GM12891 (cell line): Measurements from ENCODE around the gene NONO.
"Not testable (repeated sequence)": the region's sequence is repeated elsewhere in the genome, so short reads cannot be mapped to it uniquely, and the experiment has no call there.

ENCODE experiments used
- DNase-seq: peaks from one replicate; pipeline ENCODE4 v3.0.0; 2011; ENCODE audit warnings: low spot score; ENCODE audit not compliant: insufficient read length
- FAIRE-seq: peaks from 2 replicates; lab custom pipeline; 2011; peaks lifted over from hg19 to GRCh38; lab: Jason Lieb, UNC
- PAX5 ChIP-seq: IDR thresholded peaks from 2 replicates; pipeline ENCODE4 v1.6.1; 2011; ENCODE audit warnings: low read length, moderate library complexity, mild to moderate bottlenecking; ENCODE audit not compliant: insufficient read depth, severe bottlenecking
- POLR2A ChIP-seq: IDR thresholded peaks from 2 replicates; pipeline ENCODE4 v1.6.1; 2011; ENCODE audit warnings: low read depth, low read length, control low read depth
- POLR2AphosphoS5 ChIP-seq: IDR thresholded peaks from 2 replicates; pipeline ENCODE4 v1.6.1; 2011; ENCODE audit warnings: low read depth, low read length, control low read depth
- POU2F2 ChIP-seq: IDR thresholded peaks from 2 replicates; pipeline ENCODE4 v1.6.1; 2011; ENCODE audit warnings: low read depth, mild to moderate bottlenecking, control low read depth, low read length, moderate library complexity
- SPI1 ChIP-seq: IDR thresholded peaks from 2 replicates; pipeline ENCODE4 v1.6.1; 2011; ENCODE audit warnings: low read depth, low read length, control low read depth
- TAF1 ChIP-seq: IDR thresholded peaks from 2 replicates; pipeline ENCODE4 v1.6.1; 2011; ENCODE audit warnings: low read depth, low read length, control low read depth

Gene NONO

DNA sequence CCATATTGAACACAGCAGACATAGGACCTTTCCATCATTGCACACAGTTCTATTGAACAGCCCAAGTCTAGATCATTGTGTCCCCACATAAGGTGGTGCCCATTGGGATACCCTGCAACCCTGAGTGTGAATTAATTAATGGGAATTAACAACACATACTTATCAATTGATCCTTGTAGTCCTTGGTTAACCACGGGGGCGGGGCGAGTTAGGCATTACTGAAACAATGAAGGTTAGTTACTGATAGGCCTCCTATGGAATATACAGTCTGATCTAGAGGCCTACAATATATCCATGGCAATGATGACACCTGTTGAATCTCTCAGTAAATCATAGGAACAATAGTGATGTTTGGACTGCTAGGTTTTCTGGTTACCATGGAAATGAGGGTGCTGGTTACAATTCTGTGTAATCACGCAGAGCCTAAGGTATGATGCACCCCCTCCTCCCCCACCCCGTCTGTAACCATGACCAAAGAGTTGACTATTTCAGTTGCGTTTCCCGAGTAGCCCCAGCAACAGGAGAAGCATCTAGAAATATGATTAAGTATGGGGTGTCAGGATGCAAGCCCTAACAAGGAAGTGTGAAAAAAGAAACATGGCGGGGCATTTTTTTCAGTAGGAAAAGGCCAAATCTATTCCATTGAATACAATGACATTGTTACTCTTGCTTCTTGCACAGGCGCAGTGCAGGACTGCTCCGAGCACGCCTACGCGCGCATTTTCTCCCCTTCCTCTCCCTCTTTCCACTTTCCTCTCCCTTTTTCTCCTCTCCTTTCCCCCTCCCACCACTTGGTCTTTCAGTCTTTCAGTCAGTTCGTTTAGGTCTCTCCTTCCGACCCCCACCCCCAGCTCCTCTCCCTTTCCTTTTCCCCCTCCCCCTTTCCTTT is 677 bp upstream of the NONO start:
- peak; percentile 78 for FAIRE-seq
- DNase-seq = no peak
- TF ChIP-seq SPI1 (no peak), TAF1 (0 out of 2 replicates have a peak, but pooled peaks have one; percentile 28)

DNA sequence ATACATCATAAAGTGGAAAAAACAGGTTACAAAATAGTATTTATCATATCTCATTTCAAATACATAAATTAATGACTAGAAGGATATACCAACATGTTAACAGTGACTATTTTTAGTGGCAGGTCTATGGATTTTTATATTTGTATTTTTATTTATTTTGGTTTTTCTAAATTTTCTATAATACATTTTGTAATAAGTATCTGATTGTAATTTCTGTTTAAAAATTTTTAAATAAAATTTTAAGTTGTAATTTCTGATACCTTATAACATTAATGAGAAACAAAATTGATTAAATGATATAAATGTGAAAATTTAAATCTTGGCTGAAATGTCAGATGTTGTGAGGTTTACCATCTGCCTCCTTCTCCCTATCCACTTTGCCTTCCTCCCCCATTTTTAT is 2.5 kb downstream of the NONO start:
- no peak for TF ChIP-seq TAF1
- no peak for TF ChIP-seq SPI1
- TF ChIP-seq POLR2AphosphoS5 = no peak
- TF ChIP-seq POU2F2 = no peak
- no peak for TF ChIP-seq PAX5
- no peak for TF ChIP-seq POLR2A
- DNase-seq (no peak), FAIRE-seq (no peak)

DNA sequence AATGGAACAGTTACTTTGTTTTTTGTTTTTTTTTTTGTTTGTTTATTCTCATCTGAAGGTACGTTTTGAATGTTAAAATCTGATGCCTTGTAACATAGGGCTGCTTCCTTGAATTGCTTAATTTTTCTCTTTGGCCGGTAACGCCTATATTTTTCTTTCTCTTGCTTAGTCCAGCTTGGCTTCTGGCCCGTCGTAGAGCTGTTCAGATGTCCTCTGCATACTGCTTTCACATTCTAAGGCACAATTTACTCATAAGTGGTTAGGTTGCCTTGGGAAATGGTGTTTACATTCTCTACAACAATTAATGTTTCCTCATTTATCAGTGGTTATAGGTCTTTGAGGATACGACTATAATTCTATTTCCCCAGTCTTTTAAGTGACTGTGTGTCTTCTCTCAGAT is 7.9 kb downstream of the NONO start:
- FAIRE-seq (no peak), DNase-seq (no peak)
- TF ChIP-seq PAX5 (no peak), POLR2AphosphoS5 (no peak), TAF1 (no peak), POLR2A (no peak), POU2F2 (no peak), SPI1 (no peak)

DNA sequence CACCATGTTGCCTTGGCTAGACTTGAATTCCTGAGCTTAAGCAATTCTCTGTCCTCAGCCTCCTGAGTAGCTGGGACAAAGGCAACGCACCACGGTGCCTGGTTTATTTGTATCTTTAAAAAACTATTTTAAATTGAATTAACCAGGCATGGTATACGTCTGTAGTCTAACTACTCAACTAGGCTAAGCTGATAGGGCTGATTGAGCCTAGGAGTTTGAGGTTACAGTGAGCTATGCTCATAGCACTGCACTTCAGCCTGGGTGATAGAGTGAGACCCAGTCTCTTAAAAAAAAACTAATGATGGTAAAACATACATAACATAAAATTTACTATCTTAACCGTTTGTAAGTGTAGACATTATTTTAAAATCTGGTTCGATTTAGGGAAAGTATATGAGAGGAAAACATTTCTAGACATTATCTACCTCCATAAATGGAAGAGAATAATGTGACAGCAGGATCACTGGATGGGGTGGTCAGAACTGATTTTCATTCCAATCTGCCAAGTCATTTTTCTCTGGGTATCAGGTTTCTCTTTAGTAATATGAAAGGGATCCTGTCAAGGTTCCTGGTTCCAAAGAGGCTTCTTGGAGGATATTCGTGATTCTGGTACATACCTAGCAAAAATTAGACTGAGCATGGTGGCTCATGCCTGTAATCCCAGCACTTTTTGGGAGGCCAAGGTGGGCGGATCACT is 9.4 kb downstream of the NONO start:
- no peak for TF ChIP-seq POLR2A
- no peak for TF ChIP-seq TAF1
- no peak for TF ChIP-seq POLR2AphosphoS5
- no peak for TF ChIP-seq POU2F2
- no peak for TF ChIP-seq PAX5
- no peak for TF ChIP-seq SPI1
- FAIRE-seq (no peak), DNase-seq (no peak)

DNA sequence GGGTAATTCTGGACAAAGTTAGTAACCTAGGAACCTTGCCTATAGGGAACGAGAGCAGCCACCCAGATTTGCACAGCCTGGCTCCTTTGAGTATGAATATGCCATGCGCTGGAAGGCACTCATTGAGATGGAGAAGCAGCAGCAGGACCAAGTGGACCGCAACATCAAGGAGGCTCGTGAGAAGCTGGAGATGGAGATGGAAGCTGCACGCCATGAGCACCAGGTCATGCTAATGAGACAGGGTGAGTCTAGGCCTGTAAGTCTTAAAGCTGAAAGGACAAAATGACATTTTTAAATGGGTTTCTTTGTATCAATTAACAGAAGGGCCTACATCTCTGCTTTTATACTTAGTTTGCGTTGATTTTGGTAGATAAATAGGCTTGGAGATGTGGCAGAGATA is 13.4 kb downstream of the NONO start:
- DNase-seq (no peak), FAIRE-seq (no peak)
- TF ChIP-seq PAX5 (no peak), POLR2A (no peak), POLR2AphosphoS5 (no peak), TAF1 (no peak), POU2F2 (no peak), SPI1 (no peak)

DNA sequence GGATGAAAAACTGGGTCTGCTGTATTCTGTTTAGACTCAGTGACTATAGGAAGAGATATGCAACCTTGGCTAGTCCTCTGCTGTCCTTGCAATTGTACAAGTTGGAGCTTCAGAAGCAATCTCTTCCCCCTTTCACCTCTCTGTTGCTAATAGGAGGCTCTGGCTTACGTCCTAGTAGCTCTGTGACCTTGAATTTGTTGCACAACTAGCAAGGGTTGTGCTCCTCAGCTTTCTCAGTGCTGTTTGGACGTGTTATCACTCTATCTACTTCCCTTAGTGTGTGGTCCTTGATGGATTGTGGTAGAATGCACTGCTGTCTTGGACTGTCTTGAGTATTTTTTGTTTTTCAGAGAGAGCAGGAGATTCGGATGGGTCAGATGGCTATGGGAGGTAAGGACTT is 14.7 kb downstream of the NONO start:
- FAIRE-seq = no peak
- no peak for DNase-seq
- no peak for TF ChIP-seq POU2F2
- TF ChIP-seq SPI1 = no peak
- TF ChIP-seq PAX5 = no peak
- TF ChIP-seq POLR2A = peak; percentile 46; the same call in 1 of the 2 replicates

DNA sequence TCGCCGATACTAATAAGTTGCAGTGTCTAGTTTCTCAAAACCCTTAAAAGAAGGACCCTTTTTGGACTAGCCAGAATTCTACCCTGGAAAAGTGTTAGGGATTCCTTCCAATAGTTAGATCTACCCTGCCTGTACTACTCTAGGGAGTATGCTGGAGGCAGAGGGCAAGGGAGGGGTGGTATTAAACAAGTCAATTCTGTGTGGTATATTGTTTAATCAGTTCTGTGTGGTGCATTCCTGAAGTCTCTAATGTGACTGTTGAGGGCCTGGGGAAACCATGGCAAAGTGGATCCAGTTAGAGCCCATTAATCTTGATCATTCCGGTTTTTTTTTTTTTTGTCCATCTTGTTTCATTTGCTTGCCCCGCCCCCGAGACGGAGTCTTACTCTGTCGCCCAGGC is 16.6 kb downstream of the NONO start:
- not testable (repeated sequence) for DNase-seq, FAIRE-seq

DNA sequence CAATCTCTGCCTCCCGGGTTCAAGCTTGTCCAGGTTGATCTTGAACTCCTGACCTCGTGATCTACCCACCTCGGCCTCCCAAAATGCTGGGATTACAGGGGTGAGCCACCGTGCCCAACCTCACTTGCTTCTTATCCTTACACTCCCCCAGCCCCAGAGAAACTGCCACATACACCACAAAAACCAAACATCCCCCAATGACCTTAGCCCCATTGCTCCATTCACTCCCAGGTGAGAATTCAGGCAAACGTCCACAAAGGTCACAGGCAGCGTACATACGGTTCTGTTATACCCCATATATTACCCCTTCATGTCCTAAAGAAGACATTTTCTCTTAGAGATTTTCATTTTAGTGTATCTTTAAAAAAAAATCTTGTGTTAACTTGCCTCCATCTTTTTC is 17.1 kb downstream of the NONO start:
- not testable (repeated sequence) for DNase-seq, FAIRE-seq
- TF ChIP-seq POLR2AphosphoS5 = peak; percentile 53; the same call in 1 of the 2 replicates

DNA sequence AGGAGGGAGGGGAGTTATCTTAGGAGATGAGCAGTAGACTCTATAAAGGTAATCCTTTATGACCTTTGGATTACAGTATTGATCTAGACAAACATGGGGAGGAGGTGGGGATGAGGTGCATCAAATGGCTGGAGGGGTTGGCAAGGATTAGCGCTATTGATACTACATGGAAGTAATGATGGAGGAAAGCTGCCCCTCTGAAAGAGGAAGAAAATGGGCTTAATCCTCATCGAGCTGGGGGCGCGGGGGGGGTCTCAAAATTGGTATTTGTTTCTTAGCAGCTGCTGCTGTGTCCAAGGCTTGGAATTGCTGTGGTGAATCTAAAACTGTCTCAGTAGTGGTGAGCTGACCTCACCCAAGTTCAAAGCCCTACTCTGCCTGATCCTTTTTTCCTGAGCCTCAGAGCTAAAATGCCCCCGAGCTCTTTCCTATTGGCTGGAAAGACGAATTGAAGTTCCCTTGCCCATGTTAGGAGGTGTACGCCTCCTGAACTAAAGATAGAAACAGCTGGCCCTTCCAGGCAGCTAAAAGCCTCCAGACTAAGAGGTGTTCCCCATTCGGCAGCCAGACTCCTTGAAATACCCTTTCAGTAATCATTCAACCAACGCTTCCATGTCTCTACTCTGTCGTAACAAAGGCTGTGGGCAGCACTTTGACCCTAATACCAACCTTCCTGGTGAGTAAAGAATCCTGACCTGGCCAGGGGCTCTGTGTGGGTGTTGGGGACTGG is 17.9 kb downstream of the NONO start, which contains the start of gene ITGB1BP2:
Gene ITGB1BP2 (plus strand): TSS at position 556 of the 730 bp plus-strand sequence. CDS start 57 bp downstream, at position 613.
- no peak for FAIRE-seq
- TF ChIP-seq PAX5 = no peak
- peak; percentile 50 for TF ChIP-seq POLR2A
- DNase-seq = no peak

DNA sequence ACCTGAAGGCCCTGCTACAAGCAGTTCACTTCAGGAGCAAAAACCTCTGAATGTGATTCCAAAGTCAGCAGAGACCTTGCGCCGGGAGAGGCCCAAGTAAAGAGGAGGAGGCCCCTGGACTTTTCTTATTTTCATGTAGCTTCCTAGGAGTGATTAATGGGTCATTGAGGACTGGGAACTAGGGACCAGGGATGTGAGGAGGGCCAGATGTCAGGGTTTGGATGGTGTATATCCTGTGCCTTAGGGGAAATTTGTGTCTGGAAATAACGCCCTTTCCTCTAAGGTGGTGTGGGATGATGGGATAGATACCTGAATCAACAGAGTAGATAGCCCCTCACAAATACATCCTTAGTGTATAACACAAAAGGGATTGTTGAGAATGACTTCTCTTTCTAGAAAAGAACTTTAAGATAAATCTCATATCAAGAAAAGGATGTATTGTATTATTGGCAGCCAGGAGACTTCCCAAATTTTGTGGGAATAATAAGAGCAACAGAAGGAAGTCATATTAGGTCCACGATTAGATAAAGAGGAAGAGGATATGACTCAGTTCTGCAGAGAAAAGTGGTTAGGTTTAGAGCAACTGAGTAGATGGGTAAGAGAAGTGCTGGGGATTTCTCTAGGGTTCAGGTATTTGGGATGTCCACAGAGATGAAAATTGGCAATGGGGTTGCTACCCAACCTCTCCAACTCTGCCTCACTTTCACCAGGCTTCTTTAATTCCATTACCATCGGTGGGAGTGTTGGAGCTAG is 19.2 kb downstream of the NONO start:
- no peak for TF ChIP-seq TAF1
- TF ChIP-seq POLR2AphosphoS5 = no peak
- no peak for TF ChIP-seq POLR2A
- TF ChIP-seq POU2F2 = no peak
- no peak for TF ChIP-seq SPI1
- TF ChIP-seq PAX5 = no peak
- FAIRE-seq (no peak), DNase-seq (no peak)
